K562 (cell line): Measurements from ENCODE around the gene STAT4. TPM values are rescaled to one million over a fixed set of nuclear protein-coding genes. Genes with fewer than 3 reads are reported as not detected.

ENCODE experiments used
- ATAC-seq: fragments of 200-7000 bp; cut with Tn5 transposase; 3 replicates; pipeline ENCODE4 v1.9.1; 2020; ENCODE audit warnings: moderate library complexity
- BruUV-seq: library from RNA; stranded (reverse); fragments of 400-500 nt; replicated peaks from 2 replicates; lab custom pipeline; 2021; lab: Mats Ljungman, UMichigan
- CTCF ChIA-PET: fragments of 300-600 bp; formaldehyde crosslinking; extraction: SDS; loops from one replicate; lab custom pipeline; 2021; ENCODE audit warnings: low intra/inter-chr PET ratio; lab: Yijun Ruan, JAX
- POLR2A ChIA-PET: fragments of 300-600, 350-650 bp; sonication (Branson Sonifier 250); formaldehyde crosslinking; extraction: SDS; loops from one replicate; lab custom pipeline; 2021; ENCODE audit warnings: antibody characterized with exemption, inconsistent platforms; lab: Yijun Ruan, JAX
- DNase-seq, 4 experiments: peaks; one replicate each; pipeline versions ENCODE4 v3.0.0 to v3.0.0-alpha.2; 2011 to 2018; ENCODE audit warnings: low spot score in 3 of 4, mixed read lengths in 3 of 4; ENCODE audit errors: extremely low read depth in 1 of 4
- FAIRE-seq: peaks from 2 replicates; lab custom pipeline; 2011; peaks lifted over from hg19 to GRCh38; lab: Jason Lieb, UNC
- H2AFZ ChIP-seq: 2 replicates; pipeline ENCODE4 v1.6.0; 2011; ENCODE audit warnings: low read depth, low read length, control low read depth, inconsistent platforms
- H3K27ac ChIP-seq: fragments of 200-600 bp; 3 replicates; pipeline ENCODE4 v1.8.0; 2011; ENCODE audit warnings: low read depth, mild to moderate bottlenecking, control low read depth, inconsistent platforms, low read length, moderate library complexity, mixed read lengths; ENCODE audit errors: extremely low read depth
- H3K27me3 ChIP-seq, 2 experiments: fragments of 300-600 bp in 1 of 2; 2 replicates in 1 of 2; 3 replicates in 1 of 2; pipeline versions ENCODE4 v1.6.0 to v1.8.0; 2011; ENCODE audit warnings: inconsistent platforms in 2 of 2, low read length in 2 of 2, mild to moderate bottlenecking in 1 of 2, mixed read lengths in 1 of 2, moderate library complexity in 1 of 2; ENCODE audit not compliant: control insufficient read depth in 2 of 2, insufficient read depth in 2 of 2
- H3K36me3 ChIP-seq: fragments of 300-600 bp; 3 replicates; pipeline ENCODE4 v1.8.0; 2011; ENCODE audit warnings: mild to moderate bottlenecking, low read length, inconsistent platforms; ENCODE audit not compliant: control insufficient read depth, insufficient read depth
- H3K4me1 ChIP-seq, 2 experiments: fragments of 200-600 bp in 1 of 2; replicated peaks in 1 of 2; 2 replicates in 1 of 2; 3 replicates in 1 of 2; pipeline versions ENCODE4 v1.5.1 to v1.8.0; 2011; ENCODE audit warnings: inconsistent platforms in 2 of 2, low read length in 2 of 2, mild to moderate bottlenecking in 1 of 2, mixed read lengths in 1 of 2, moderate library complexity in 1 of 2; ENCODE audit not compliant: control insufficient read depth in 2 of 2, insufficient read depth in 2 of 2
- H3K4me2 ChIP-seq: 2 replicates; pipeline ENCODE4 v1.6.1; 2011; ENCODE audit warnings: low read length, control low read depth, inconsistent platforms, mixed read lengths; ENCODE audit not compliant: insufficient read depth
- H3K4me3 ChIP-seq: fragments of 200-600 bp; sonication (generic), shearing (Covaris generic); 2 replicates; pipeline ENCODE4 v1.5.1; 2016; ENCODE audit warnings: control low read depth, inconsistent platforms
- H3K79me2 ChIP-seq: fragments of 200-600 bp; 3 replicates; pipeline ENCODE4 v1.8.0; 2011; ENCODE audit warnings: low read length, inconsistent platforms; ENCODE audit not compliant: control insufficient read depth, insufficient read depth
- H3K9ac ChIP-seq, 2 experiments: 2 replicates each; pipeline versions ENCODE4 v1.6.0 to v1.6.1; 2011; ENCODE audit warnings: low read depth in 2 of 2, low read length in 2 of 2, control low read depth in 1 of 2, inconsistent platforms in 1 of 2, mild to moderate bottlenecking in 1 of 2, mixed read lengths in 1 of 2; ENCODE audit not compliant: insufficient read depth in 1 of 2
- H3K9me1 ChIP-seq: one replicate; pipeline ENCODE4 v1.6.0; 2011; ENCODE audit warnings: inconsistent platforms, mild to moderate bottlenecking, low read length, moderate library complexity; ENCODE audit not compliant: control insufficient read depth, insufficient read depth
- H3K9me3 ChIP-seq: replicated peaks from 2 replicates; pipeline ENCODE4 v1.5.1; 2011; ENCODE audit warnings: low read depth, low read length, inconsistent platforms; ENCODE audit not compliant: control insufficient read depth, insufficient read depth
- H4K20me1 ChIP-seq: replicated peaks from 2 replicates; pipeline ENCODE4 v1.6.1; 2011; ENCODE audit warnings: low read length, inconsistent platforms, mixed read lengths; ENCODE audit not compliant: control insufficient read depth, insufficient read depth
- ARID2 ChIP-seq: fragments of 450-650 bp; IDR thresholded peaks from 2 replicates; pipeline ENCODE4 v1.6.1; 2017; ENCODE audit warnings: antibody characterized with exemption, mild to moderate bottlenecking
- HDAC3 ChIP-seq: fragments of 450-650 bp; IDR thresholded peaks from 2 replicates; pipeline ENCODE4 v1.6.1; 2018; ENCODE audit warnings: borderline replicate concordance, mild to moderate bottlenecking, moderate library complexity; ENCODE audit not compliant: partially characterized antibody
- RAD21 ChIP-seq, 2 experiments: fragments of 250-450 bp in 1 of 2; fragments of 450-650 bp in 1 of 2; sonication (Bioruptor Pico) in 1 of 2; formaldehyde crosslinking in 1 of 2; IDR thresholded peaks in 1 of 2; conservative IDR thresholded peaks in 1 of 2; 2 replicates each; pipeline versions ENCODE4 v1.4.0 to v1.8.0; 2020 to 2022; ENCODE audit warnings: mild to moderate bottlenecking in 2 of 2, moderate library complexity in 1 of 2
- SMC3 ChIP-seq: conservative IDR thresholded peaks from 2 replicates; pipeline ENCODE4 v1.6.1; 2011; ENCODE audit warnings: low read depth, low read length, improper control_type of control experiment; ENCODE audit not compliant: insufficient read depth
- TRIM28 ChIP-seq: fragments of 450-650 bp; IDR thresholded peaks from 2 replicates; pipeline ENCODE4 v1.6.1; 2017
- ZNF398 ChIP-seq: fragments of 250-450 bp; sonication (Bioruptor Pico); IDR thresholded peaks from 2 replicates; pipeline ENCODE4 v1.8.0; 2021; ENCODE audit warnings: moderate library complexity, mild to moderate bottlenecking, inconsistent platforms
- ZNF57 ChIP-seq: fragments of 450-650 bp; formaldehyde crosslinking; IDR thresholded peaks from 2 replicates; pipeline ENCODE4 v1.4.0; 2020; ENCODE audit warnings: mild to moderate bottlenecking, moderate library complexity
- ZNF586 ChIP-seq: fragments of 450-650 bp; formaldehyde crosslinking; conservative IDR thresholded peaks from 2 replicates; pipeline ENCODE4 v1.4.0; 2020; ENCODE audit warnings: mild to moderate bottlenecking, moderate library complexity
- ZZZ3 ChIP-seq: fragments of 450-650 bp; IDR thresholded peaks from 2 replicates; pipeline ENCODE4 v1.6.1; 2016; ENCODE audit warnings: antibody characterized with exemption, mild to moderate bottlenecking, moderate library complexity
- WGBS: fragments of 100-300 bp; shearing (Covaris generic); methylation state at CpG from one replicate; pipeline ENCODE4 v1.1.6; 2016; ENCODE audit warnings: low coverage, mixed read lengths; ENCODE audit not compliant: insufficient coverage; ENCODE audit errors: missing lambda C conversion rate; 5-methylcytosine and 5-hydroxymethylcytosine counted together
- in situ Hi-C: fragments of 300-500 bp; cut with MboI; formaldehyde crosslinking; loops from 4 replicates; pipeline ENCODE4 v1.15.0; 2018; ENCODE audit warnings: inconsistent platforms, mixed read lengths
- intact Hi-C: fragments of 100-400 bp; cut with micrococcal nuclease; formaldehyde crosslinking; loops from 2 replicates; pipeline ENCODE4 v1.14.2; 2022
- polyA plus RNA-seq, 8 experiments: library from polyadenylated mRNA; depleted of rRNA in 4 of 8; stranded (reverse) in 5 of 8; unstranded in 3 of 8; fragments of >200 nt; fragmentation: Nextera tagmentation in 2 of 8; fragmentation: Illumina TruSeq in 1 of 8; extraction: Ambion mirVana in 2 of 8; extraction: Trizol in 1 of 8; gene quantifications; 2 replicates each; pipeline versions ENCODE4 v1.2.1 to v1.2.3, GENCODE V29; 2011 to 2014; ENCODE audit warnings: inconsistent platforms in 1 of 8, missing spikeins in 1 of 8
- total RNA-seq, 7 experiments: library from RNA; depleted of rRNA in 6 of 7; stranded (reverse); fragments of >200 nt in 6 of 7; fragmentation: Illumina TruSeq in 2 of 7; extraction: Trizol in 2 of 7; gene quantifications; 2 replicates each; pipeline versions ENCODE4 v1.2.1 to v1.2.3, GENCODE V29; 2011 to 2021; ENCODE audit warnings: low replicate concordance in 1 of 7
- TF ChIP-seq, protein P1 (sequence below), 3 experiments: IDR thresholded peaks in 2 of 3; conservative IDR thresholded peaks in 1 of 3; 2 replicates each; pipeline ENCODE4 v1.5.1; 2011 to 2012; ENCODE audit warnings: low read length in 3 of 3, mild to moderate bottlenecking in 3 of 3, control low read depth in 2 of 3, improper control_type of control experiment in 1 of 3, inconsistent platforms in 1 of 3, low read depth in 1 of 3, mixed read lengths in 1 of 3, moderate library complexity in 1 of 3; ENCODE audit not compliant: insufficient read depth in 2 of 3
- TF ChIP-seq, protein P2 (sequence below), 2 experiments: fragments of 450-650 bp in 1 of 2; sonication (generic) in 1 of 2; formaldehyde crosslinking; conservative IDR thresholded peaks; 2 replicates each; pipeline versions ENCODE4 v1.4.0 to v1.8.1; 2020 to 2022; ENCODE audit warnings: mild to moderate bottlenecking in 1 of 2, missing genetic modification reagents in 1 of 2
- TF ChIP-seq, protein P3 (sequence below): fragments of 450-650 bp; IDR thresholded peaks from 2 replicates; pipeline ENCODE4 v1.6.1; 2014; ENCODE audit warnings: low read depth, mild to moderate bottlenecking, moderate library complexity, borderline replicate concordance

The STAT4 gene
- total and polyA plus RNA-seq, 9 of the 15 experiments (the other 6 are each of a cell fraction or from before 2014, with no cell fraction given): 0.01 to 0.06 (median 0.03) TPM; not detected in 6

DNA sequence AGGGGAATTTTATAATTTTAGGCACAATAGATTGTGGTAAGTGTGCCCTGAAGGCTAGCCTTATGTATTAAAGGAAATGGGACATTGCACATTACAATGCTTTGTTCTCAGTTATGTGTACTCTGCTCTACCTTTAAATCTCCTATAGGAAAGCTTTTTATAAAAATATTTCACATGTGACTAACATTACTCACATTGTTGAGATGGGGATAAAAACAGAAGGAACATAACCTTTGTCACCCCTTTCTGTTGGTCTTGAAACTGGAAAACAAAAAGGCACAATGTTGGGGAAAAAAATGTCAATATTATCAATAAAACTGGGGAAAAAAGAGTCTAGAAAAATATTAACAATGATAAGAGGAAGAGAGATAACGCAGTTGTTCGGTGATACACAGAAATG lies 119.5 kb downstream of the STAT4 start (continued):
- TF ChIP-seq HDAC3: no peak
- TF ChIP-seq, all 486 proteins: peak for 0

- H3K27me3 ChIP-seq: no peaks in the 10 kb centered on the region
- no TSS peak for BruUV-seq
- intact Hi-C loops: loop anchor here (1.0 to 5.0 kb wide), 3 partner anchors 34 to 248 kb away; no protein-coding TSS in a partner anchor
- FAIRE-seq (peak; percentile 86), ATAC-seq (peak; percentile 95), DNase-seq (peak; percentile 16 to 65 (median 36))
- peaks cover 0 to 13% of the 10 kb centered on the region in 2 experiments; a peak in 3 of 5 replicates for H3K4me1 ChIP-seq
- no peaks in the 10 kb centered on the region for H3K9me3 ChIP-seq
- CTCF ChIA-PET: interaction anchor here (0.8 kb wide), 1 partner anchor 249 kb away, joined by 4 read pairs; no protein-coding TSS in a partner anchor
- H3K9ac ChIP-seq: no peak overlapping the region
- peak overlapping the region; percentile 88 for H2AFZ ChIP-seq
- H3K36me3 ChIP-seq: no peaks in the 10 kb centered on the region
- POLR2A ChIA-PET: no interaction called here
- no peaks in the 10 kb centered on the region for H3K9me1 ChIP-seq
- no peaks in the 10 kb centered on the region for H4K20me1 ChIP-seq
- no peak overlapping the region for H3K4me3 ChIP-seq
- H3K27ac ChIP-seq: no peak overlapping the region
- in situ Hi-C loops: loop anchor here (10.0 kb wide), 1 partner anchor 814 kb away; the partner anchor contains the start of gene CAVIN2
- no peaks in the 10 kb centered on the region for H3K79me2 ChIP-seq
- WGBS: 20% methylated on average over 8 of the region's 8 CpGs
- H3K4me2 ChIP-seq: peak overlapping the region; percentile 55
- TF ChIP-seq, protein P1, sequence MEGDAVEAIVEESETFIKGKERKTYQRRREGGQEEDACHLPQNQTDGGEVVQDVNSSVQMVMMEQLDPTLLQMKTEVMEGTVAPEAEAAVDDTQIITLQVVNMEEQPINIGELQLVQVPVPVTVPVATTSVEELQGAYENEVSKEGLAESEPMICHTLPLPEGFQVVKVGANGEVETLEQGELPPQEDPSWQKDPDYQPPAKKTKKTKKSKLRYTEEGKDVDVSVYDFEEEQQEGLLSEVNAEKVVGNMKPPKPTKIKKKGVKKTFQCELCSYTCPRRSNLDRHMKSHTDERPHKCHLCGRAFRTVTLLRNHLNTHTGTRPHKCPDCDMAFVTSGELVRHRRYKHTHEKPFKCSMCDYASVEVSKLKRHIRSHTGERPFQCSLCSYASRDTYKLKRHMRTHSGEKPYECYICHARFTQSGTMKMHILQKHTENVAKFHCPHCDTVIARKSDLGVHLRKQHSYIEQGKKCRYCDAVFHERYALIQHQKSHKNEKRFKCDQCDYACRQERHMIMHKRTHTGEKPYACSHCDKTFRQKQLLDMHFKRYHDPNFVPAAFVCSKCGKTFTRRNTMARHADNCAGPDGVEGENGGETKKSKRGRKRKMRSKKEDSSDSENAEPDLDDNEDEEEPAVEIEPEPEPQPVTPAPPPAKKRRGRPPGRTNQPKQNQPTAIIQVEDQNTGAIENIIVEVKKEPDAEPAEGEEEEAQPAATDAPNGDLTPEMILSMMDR (IDR thresholded peaks at IDR 0.05 in 2 of 3, conservative IDR thresholded peaks at IDR 0.05 in 1 of 3; ENCODE audit: insufficient read depth in 2 of 3, low read depth in 1 of 3, low read length in 3 of 3): peak; percentile 51 to 62 (median 59)
- TF ChIP-seq ZNF398 (no peak), ZNF57 (CRISPR knock-in tag) (no peak), RAD21 (CRISPR knock-in tag; conservative IDR thresholded peaks at IDR 0.05 in 1 of 2, IDR thresholded peaks at IDR 0.05 in 1 of 2) (peak; percentile 50 to 68), ARID2 (0 out of 2 replicates have a peak, but pooled peaks have one; percentile 23), SMC3 (0 out of 2 replicates have a peak, but pooled peaks have one; percentile 33), ZNF586 (CRISPR knock-in tag) (no peak), ZZZ3 (no peak), TRIM28 (no peak)
- TF ChIP-seq, protein P2, sequence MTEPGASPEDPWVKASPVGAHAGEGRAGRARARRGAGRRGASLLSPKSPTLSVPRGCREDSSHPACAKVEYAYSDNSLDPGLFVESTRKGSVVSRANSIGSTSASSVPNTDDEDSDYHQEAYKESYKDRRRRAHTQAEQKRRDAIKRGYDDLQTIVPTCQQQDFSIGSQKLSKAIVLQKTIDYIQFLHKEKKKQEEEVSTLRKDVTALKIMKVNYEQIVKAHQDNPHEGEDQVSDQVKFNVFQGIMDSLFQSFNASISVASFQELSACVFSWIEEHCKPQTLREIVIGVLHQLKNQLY (CRISPR knock-in tag; conservative IDR thresholded peaks at IDR 0.05): no peak
- TF ChIP-seq, protein P3, sequence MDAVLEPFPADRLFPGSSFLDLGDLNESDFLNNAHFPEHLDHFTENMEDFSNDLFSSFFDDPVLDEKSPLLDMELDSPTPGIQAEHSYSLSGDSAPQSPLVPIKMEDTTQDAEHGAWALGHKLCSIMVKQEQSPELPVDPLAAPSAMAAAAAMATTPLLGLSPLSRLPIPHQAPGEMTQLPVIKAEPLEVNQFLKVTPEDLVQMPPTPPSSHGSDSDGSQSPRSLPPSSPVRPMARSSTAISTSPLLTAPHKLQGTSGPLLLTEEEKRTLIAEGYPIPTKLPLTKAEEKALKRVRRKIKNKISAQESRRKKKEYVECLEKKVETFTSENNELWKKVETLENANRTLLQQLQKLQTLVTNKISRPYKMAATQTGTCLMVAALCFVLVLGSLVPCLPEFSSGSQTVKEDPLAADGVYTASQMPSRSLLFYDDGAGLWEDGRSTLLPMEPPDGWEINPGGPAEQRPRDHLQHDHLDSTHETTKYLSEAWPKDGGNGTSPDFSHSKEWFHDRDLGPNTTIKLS: no peak
Observed at GRCh38 chr2:191030521-191031154, 120.2 kb downstream of the STAT4 start.
